ENCODE data around the gene ST6GAL1. TPM values are rescaled to one million over a fixed set of nuclear protein-coding genes. Genes with fewer than 3 reads are reported as not detected.

Gene ST6GAL1
- total and polyA plus RNA-seq, 2 of the 13 experiments (the other 11 are each of a cell fraction or from before 2014, with no cell fraction given), result 79.9 to 164 TPM

- peak overlapping the region; percentile 100 for H3K4me2 ChIP-seq (ENCODE audit: low read depth, low read length)
- FAIRE-seq, result no peak
- ATAC-seq, result peak; percentile 22
- no peaks in the 10 kb centered on the region for H4K20me1 ChIP-seq (ENCODE audit: insufficient read depth, low read length)
- peak overlapping the region; percentile 99 for H3K27ac ChIP-seq (ENCODE audit: extremely low read length, insufficient read depth, low read length)
- H3K4me1 ChIP-seq (ENCODE audit: insufficient read depth, low read length), result peaks cover 61% of the 10 kb centered on the region
- intact Hi-C loops (cut with micrococcal nuclease; ENCODE audit: unreplicated experiment) (loop anchor here (1.0 to 5.0 kb wide), 4 partner anchors 23 to 108 kb away; partner anchors contain the start of gene ST6GAL1), in situ Hi-C loops (cut with HindIII; ENCODE audit: extremely low pct_ligation_motif_present, low pct_unique_long_range_greater_than_20kb) (no loop called here)
- 0 out of 2 replicates have a peak, but pooled peaks cover 5% of the 10 kb centered on the region for H3K9me3 ChIP-seq (ENCODE audit: low read length)
- DNase-seq (ENCODE audit: low spot score), result peak; percentile 61
- peak overlapping the region; percentile 67 to 82 (median 81) for H3K4me3 ChIP-seq (replicated peaks in 1 of 3; ENCODE audit: insufficient read depth in 1 of 3, low read depth in 2 of 3, low read length in 3 of 3)
- ChIA-PET POLR2A (interaction anchor here (0.7 to 4.8 kb wide), 29 partner anchors 9 to 943 kb away, joined by 3 to 57 read pairs (median 6); partner anchors contain the start of gene ST6GAL1), CTCF (ENCODE audit: low intra/inter-chr PET ratio, low total read pairs) (interaction anchor here (0.9 kb wide), 1 partner anchor 191 kb away, joined by 3 read pairs; no protein-coding TSS in a partner anchor)
- BruUV-seq (replicated peaks), result no TSS peak
- H3K27me3 ChIP-seq (ENCODE audit: control insufficient read depth in 1 of 2, insufficient read depth in 2 of 2, low read length in 2 of 2), result no peaks in the 10 kb centered on the region; a peak in 1 of 5 replicates
- WGBS (ENCODE audit: low lambda C conversion rate), result 8% methylated on average over 3 of the region's 6 CpGs
- H2AFZ ChIP-seq (ENCODE audit: low read length), result no peak overlapping the region
- H3K9ac ChIP-seq (ENCODE audit: insufficient read depth, low read depth, low read length), result peak overlapping the region; percentile 86
- peaks cover 8 to 16% of the 10 kb centered on the region in 2 experiments for H3K36me3 ChIP-seq (replicated peaks in 1 of 2; ENCODE audit: control insufficient read depth in 1 of 2, insufficient read depth in 2 of 2, low read length in 2 of 2)
- H3K79me2 ChIP-seq (ENCODE audit: insufficient read depth, low read length), result peaks cover 62% of the 10 kb centered on the region
- TF ChIP-seq, protein P1, sequence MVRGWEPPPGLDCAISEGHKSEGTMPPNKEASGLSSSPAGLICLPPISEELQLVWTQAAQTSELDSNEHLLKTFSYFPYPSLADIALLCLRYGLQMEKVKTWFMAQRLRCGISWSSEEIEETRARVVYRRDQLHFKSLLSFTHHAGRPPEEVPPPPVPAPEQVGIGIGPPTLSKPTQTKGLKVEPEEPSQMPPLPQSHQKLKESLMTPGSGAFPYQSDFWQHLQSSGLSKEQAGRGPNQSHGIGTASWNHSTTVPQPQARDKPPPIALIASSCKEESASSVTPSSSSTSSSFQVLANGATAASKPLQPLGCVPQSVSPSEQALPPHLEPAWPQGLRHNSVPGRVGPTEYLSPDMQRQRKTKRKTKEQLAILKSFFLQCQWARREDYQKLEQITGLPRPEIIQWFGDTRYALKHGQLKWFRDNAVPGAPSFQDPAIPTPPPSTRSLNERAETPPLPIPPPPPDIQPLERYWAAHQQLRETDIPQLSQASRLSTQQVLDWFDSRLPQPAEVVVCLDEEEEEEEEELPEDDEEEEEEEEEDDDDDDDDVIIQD (CRISPR knock-in tag; IDR thresholded peaks at IDR 0.05; ENCODE audit: low read depth), result no peak
- no peak for TF ChIP-seq YEATS4 (CRISPR knock-in tag; IDR thresholded peaks at IDR 0.05; ENCODE audit: borderline replicate concordance)
- TF ChIP-seq ZNF839 (CRISPR knock-in tag; IDR thresholded peaks at IDR 0.05; ENCODE audit: borderline replicate concordance), result no peak
- TF ChIP-seq ZNF720 (CRISPR knock-in tag; IDR thresholded peaks at IDR 0.05), result no peak
- TF ChIP-seq MXI1 (IDR thresholded peaks at IDR 0.05; ENCODE audit: borderline replicate concordance, low read depth, low read length), result 0 out of 3 replicates have a peak, but pooled peaks have one; percentile 9
- TF ChIP-seq RBM22 (optimal IDR thresholded peaks at IDR 0.05; ENCODE audit: low read length), result no peak
- TF ChIP-seq HDAC1 (CRISPR knock-in tag; IDR thresholded peaks at IDR 0.05), result peak; percentile 47; the same call in 1 of the 2 replicates
- TF ChIP-seq ZNF496 (CRISPR knock-in tag; IDR thresholded peaks at IDR 0.05; ENCODE audit: insufficient replicate concordance), result no peak
- peak; percentile 38; the same call in 1 of the 2 replicates for TF ChIP-seq KLF6 (CRISPR knock-in tag; IDR thresholded peaks at IDR 0.05)
- TF ChIP-seq KAT7 (CRISPR knock-in tag; IDR thresholded peaks at IDR 0.05; ENCODE audit: borderline replicate concordance), result no peak; the same call in 1 of the 2 replicates
- no peak for TF ChIP-seq SMARCC2 (IDR thresholded peaks at IDR 0.05)
- TF ChIP-seq CBX5 (CRISPR knock-in tag; IDR thresholded peaks at IDR 0.05; ENCODE audit: borderline replicate concordance), result no peak
- no peak for TF ChIP-seq KAT8 (CRISPR knock-in tag; IDR thresholded peaks at IDR 0.05)
- TF ChIP-seq ZNF577 (CRISPR knock-in tag; IDR thresholded peaks at IDR 0.05; ENCODE audit: borderline replicate concordance, low read depth), result no peak
- no peak for TF ChIP-seq HHEX (CRISPR knock-in tag; IDR thresholded peaks at IDR 0.05)
- TF ChIP-seq, protein P2, sequence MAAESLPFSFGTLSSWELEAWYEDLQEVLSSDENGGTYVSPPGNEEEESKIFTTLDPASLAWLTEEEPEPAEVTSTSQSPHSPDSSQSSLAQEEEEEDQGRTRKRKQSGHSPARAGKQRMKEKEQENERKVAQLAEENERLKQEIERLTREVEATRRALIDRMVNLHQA (CRISPR knock-in tag; IDR thresholded peaks at IDR 0.05), result no peak
- TF ChIP-seq, protein P3, sequence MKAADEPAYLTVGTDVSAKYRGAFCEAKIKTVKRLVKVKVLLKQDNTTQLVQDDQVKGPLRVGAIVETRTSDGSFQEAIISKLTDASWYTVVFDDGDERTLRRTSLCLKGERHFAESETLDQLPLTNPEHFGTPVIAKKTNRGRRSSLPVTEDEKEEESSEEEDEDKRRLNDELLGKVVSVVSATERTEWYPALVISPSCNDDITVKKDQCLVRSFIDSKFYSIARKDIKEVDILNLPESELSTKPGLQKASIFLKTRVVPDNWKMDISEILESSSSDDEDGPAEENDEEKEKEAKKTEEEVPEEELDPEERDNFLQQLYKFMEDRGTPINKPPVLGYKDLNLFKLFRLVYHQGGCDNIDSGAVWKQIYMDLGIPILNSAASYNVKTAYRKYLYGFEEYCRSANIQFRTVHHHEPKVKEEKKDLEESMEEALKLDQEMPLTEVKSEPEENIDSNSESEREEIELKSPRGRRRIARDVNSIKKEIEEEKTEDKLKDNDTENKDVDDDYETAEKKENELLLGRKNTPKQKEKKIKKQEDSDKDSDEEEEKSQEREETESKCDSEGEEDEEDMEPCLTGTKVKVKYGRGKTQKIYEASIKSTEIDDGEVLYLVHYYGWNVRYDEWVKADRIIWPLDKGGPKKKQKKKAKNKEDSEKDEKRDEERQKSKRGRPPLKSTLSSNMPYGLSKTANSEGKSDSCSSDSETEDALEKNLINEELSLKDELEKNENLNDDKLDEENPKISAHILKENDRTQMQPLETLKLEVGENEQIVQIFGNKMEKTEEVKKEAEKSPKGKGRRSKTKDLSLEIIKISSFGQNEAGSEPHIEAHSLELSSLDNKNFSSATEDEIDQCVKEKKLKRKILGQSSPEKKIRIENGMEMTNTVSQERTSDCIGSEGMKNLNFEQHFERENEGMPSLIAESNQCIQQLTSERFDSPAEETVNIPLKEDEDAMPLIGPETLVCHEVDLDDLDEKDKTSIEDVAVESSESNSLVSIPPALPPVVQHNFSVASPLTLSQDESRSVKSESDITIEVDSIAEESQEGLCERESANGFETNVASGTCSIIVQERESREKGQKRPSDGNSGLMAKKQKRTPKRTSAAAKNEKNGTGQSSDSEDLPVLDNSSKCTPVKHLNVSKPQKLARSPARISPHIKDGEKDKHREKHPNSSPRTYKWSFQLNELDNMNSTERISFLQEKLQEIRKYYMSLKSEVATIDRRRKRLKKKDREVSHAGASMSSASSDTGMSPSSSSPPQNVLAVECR (CRISPR knock-in tag; IDR thresholded peaks at IDR 0.05; ENCODE audit: borderline replicate concordance), result peak; percentile 67; the same call in 1 of the 2 replicates
Measured at GRCh38 chr3:187039723-187040414, 109.5 kb downstream of the ST6GAL1 start.

All from HepG2 (cell line).